ENCODE data around the gene CELA2A. TPM values are rescaled to one million over a fixed set of nuclear protein-coding genes. Genes with fewer than 3 reads are reported as not detected.

CELA2A gene
- total and polyA plus RNA-seq, 9 of the 15 experiments (the other 6 are each of a cell fraction or from before 2014, with no cell fraction given) = 0.62 TPM; not detected in 8

- TF ChIP-seq THAP12 (CRISPR knock-in tag; IDR thresholded peaks at IDR 0.05) (peak; percentile 70), MAFF (IDR thresholded peaks at IDR 0.05; ENCODE audit: low read length) (no peak), SMAD3 (CRISPR knock-in tag; conservative IDR thresholded peaks at IDR 0.05) (no peak), MTA2 (IDR thresholded peaks at IDR 0.05; ENCODE audit: low read depth) (no peak), ZBTB26 (CRISPR knock-in tag; IDR thresholded peaks at IDR 0.05) (no peak), PHF8 (IDR thresholded peaks at IDR 0.05; ENCODE audit: borderline replicate concordance, low read length) (peak; percentile 77; the same call in 1 of the 2 replicates), TAF1 (IDR thresholded peaks at IDR 0.05; ENCODE audit: control insufficient read depth, extremely low read depth, insufficient read depth, low read length, severe bottlenecking) (no peak), ZNF780A (CRISPR knock-in tag; IDR thresholded peaks at IDR 0.05) (no peak), ZNF740 (CRISPR knock-in tag; IDR thresholded peaks at IDR 0.05) (peak; percentile 57; the same call in 1 of the 2 replicates), ZNF740 (tag; IDR thresholded peaks at IDR 0.05) (peak in 1 of 2 experiments; percentile 85; a peak in 2 of 4 replicates), NR1H2 (CRISPR knock-in tag; IDR thresholded peaks at IDR 0.05) (peak; percentile 45; the same call in 1 of the 2 replicates), ZNF282 (CRISPR knock-in tag; IDR thresholded peaks at IDR 0.05) (0 out of 2 replicates have a peak, but pooled peaks have one; percentile 31), ZNF408 (CRISPR knock-in tag; IDR thresholded peaks at IDR 0.05; ENCODE audit: low read depth) (no peak), PTRF (tag; IDR thresholded peaks at IDR 0.05) (no peak), ZMIZ1 (IDR thresholded peaks at IDR 0.05; ENCODE audit: low read depth in 2 of 2, low read length in 2 of 2) (no peak), DEAF1 (CRISPR knock-in tag; IDR thresholded peaks at IDR 0.05) (no peak), RAD51 (IDR thresholded peaks at IDR 0.05; ENCODE audit: borderline replicate concordance, low read depth) (no peak)
These were observed 46.9 kb upstream of the CELA2A start, which contains the start of gene EFHD2 (continued) for GRCh38 chr1:15409388-15410222.

All from K562 (cell line).